ENCODE data around the gene LANCL2.
"Not testable (repeated sequence)": the region's sequence is repeated elsewhere in the genome, so short reads cannot be mapped to it uniquely, and the experiment has no call there.

Gene LANCL2

DNA sequence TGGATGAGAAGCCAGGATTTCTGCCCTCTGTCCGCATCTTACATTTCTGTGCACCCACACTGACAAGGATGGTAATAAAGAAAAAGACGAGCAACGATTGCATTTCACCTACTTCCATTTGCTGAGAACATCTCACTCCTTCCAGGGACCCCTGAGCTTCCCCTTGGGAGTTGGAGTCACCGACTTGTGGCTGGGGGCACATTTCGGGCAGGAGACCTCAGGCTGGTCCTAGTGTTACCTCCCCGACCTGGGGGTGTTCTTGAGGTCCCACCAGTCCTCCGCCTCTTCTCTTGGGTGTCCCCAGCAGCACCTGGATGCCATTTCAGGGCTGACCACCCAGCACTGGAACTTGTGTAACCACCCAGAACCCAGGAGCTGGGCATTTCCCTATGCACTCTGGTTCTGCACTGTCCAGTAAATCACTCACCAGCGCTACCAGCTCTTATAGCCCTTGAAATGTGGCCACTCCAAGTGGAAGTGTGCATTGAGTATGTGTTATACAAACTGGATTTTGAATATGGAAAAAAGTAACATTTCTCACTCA, 84.9 kb downstream of the LANCL2 start:
- in situ Hi-C loops (cut with MboI; ENCODE audit: low pct_unique_long_range_greater_than_20kb, low sequenced_read_pairs) = no loop called here
- no peak for DNase-seq

- DNase-seq = no peak
- in situ Hi-C loops (cut with MboI; ENCODE audit: low pct_unique_long_range_greater_than_20kb, low sequenced_read_pairs) = no loop called here
Observed at GRCh38 chr7:55452971-55453370, 87.8 kb downstream of the LANCL2 start.

DNA sequence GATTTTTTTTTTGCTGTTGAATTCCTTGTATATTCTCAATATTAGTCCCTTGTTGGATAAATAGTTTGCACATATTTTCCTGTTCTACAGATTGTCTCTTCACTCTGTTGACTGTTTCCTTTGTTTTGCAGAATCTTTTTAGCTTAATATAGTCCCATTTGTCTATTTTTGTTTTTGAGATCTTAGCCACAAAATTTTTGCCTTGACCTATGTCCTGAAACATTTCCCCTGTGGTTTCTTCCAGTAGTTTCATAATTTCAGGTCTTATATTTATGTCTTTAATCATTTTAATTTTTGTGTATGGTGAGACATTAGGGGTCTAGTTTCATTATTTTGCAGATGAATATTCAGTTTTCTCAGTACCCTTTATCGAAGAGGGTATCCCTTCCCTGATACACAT, 92.7 kb downstream of the LANCL2 start:
- no peak for DNase-seq
- in situ Hi-C loops (cut with MboI; ENCODE audit: low pct_unique_long_range_greater_than_20kb, low sequenced_read_pairs) = no loop called here

DNA sequence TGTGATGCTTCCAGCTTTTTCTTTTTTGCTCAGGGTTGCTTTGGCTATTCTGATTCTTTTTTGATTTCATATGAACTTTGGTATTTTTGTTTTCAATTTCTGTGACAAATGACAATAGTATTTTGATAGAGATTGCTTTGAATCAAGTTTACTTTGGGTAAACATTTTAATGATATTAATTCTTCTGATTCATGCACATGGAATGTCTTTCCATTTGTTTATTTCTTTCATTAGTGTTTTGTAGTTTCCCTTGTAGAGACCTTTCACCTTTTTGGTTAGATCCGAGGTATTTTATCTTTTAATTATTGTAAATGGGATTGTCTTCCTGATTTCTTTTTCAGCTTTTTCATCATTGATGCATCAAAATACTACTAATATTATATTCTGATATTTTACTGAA, 93.2 kb downstream of the LANCL2 start:
- no peak for DNase-seq
- in situ Hi-C loops (cut with MboI; ENCODE audit: low pct_unique_long_range_greater_than_20kb, low sequenced_read_pairs) = no loop called here

GRCh38 chr7:55463686-55464262, 98.6 kb downstream of the LANCL2 start:
- in situ Hi-C loops (cut with MboI; ENCODE audit: low pct_unique_long_range_greater_than_20kb, low sequenced_read_pairs) = no loop called here
- no peak for DNase-seq

DNA sequence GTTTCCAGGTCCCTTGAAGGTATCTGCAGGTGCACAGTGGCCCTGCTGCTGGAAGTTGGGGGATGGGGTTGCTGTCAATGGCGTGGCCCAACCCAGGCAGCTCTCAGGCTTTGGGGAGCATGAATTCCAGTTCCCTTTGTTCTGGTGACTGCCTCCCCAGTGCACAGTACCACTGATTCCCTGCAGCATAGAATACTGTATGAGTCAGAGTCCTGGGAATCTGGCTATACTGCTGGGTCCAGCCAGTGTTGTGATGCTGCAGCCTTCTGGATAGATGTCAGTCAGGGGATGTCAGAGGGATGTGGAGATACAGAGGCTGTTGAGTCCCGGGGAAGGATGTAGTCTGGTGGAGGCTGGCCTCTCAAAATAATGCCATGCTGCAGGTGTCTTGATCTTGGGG, 99.3 kb downstream of the LANCL2 start:
- DNase-seq = no peak
- in situ Hi-C loops (cut with MboI; ENCODE audit: low pct_unique_long_range_greater_than_20kb, low sequenced_read_pairs) = no loop called here

DNA sequence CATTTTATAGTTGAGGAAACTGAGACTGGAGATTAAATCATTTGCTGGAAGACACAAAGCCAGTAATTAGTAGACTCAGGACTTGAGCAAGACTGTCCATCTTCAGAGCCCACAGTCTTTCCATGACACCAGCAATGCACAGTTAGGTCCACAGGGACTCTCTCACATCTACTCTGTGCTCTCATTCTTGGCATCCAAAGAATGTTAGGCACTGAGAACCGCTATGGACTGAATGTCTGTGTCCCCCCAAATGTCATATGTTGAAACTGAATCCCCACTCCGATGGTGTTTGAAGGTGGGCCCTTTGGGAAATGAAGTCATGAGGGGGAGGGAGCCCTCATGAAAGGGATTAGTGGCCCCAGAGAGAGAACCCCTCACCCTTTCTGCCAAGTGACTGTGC, 100.6 kb downstream of the LANCL2 start:
- no peak for DNase-seq
- in situ Hi-C loops (cut with MboI; ENCODE audit: low pct_unique_long_range_greater_than_20kb, low sequenced_read_pairs) = no loop called here

- in situ Hi-C loops (cut with MboI; ENCODE audit: low pct_unique_long_range_greater_than_20kb, low sequenced_read_pairs) = no loop called here
- no peak for DNase-seq
Observed at GRCh38 chr7:55467047-55467593, 102.0 kb downstream of the LANCL2 start.

DNA sequence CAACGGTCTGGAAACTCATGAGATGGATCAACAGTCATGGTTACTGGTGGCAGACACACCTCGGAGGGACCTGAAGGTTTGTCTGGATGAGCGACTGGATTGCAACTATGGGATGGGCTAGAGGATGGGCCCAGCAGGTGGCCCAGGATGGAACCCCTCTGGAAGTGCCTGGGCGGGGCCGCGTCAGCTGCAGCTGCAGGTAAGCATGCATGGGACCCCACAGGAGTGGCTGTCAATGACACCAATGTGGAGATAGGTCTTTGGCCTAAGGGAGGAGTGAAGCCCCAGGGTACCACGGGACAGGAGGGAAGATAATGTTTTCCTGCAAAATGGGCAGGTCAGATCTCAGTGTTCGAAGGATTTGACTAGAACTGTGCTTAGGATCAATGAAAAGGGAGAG, 103.4 kb downstream of the LANCL2 start:
- DNase-seq = no peak
- in situ Hi-C loops (cut with MboI; ENCODE audit: low pct_unique_long_range_greater_than_20kb, low sequenced_read_pairs) = no loop called here

GRCh38 chr7:55469271-55469681, 104.1 kb downstream of the LANCL2 start:
- no peak for DNase-seq
- in situ Hi-C loops (cut with MboI; ENCODE audit: low pct_unique_long_range_greater_than_20kb, low sequenced_read_pairs) = no loop called here

- no peak for DNase-seq
- in situ Hi-C loops (cut with MboI; ENCODE audit: low pct_unique_long_range_greater_than_20kb, low sequenced_read_pairs) = no loop called here
Observed at GRCh38 chr7:55469721-55470120, 104.6 kb downstream of the LANCL2 start.

DNA sequence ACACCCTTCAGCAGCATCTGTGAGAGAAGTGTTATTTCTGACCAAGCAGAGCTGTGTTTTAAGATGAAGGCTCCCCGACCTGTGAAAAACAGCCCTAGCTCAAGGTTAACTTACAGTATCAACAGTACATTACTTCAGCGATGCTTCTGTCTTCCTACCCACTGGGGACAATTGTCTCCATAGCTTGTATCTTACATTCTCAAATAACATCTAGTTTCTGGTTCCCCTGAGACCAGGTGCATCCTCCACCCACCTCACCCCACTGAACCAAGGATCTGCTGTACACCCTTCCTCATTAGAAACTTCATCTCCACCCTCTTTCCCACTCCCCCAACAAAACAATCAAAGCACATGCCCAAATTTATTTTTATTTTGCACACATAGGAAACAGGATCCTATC, 105.1 kb downstream of the LANCL2 start:
- DNase-seq = no peak
- in situ Hi-C loops (cut with MboI; ENCODE audit: low pct_unique_long_range_greater_than_20kb, low sequenced_read_pairs) = no loop called here

- DNase-seq; in situ Hi-C loops (cut with MboI; ENCODE audit: low pct_unique_long_range_greater_than_20kb, low sequenced_read_pairs): not testable (repeated sequence)
Observed at GRCh38 chr7:55471594-55471993, 106.5 kb downstream of the LANCL2 start.

DNA sequence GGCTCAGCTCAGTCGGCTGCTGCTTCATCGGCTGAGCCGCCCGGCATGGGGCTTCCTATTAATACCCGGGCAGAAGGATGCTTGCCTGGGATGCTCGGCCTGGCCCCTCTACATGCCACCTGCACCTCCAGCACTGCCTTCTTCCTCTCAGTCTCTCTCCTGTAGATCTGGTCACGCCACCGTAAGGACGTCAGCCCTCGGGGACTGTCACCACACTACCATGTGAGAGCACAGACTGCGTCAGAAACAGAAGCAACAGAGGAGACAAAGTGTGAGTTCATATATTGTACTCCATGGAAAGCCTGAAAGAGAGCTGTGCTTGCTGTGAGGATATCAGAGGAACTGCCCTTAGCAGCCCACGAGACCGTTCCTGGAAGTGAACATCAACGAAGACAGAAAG, 107.3 kb downstream of the LANCL2 start:
- in situ Hi-C loops (cut with MboI; ENCODE audit: low pct_unique_long_range_greater_than_20kb, low sequenced_read_pairs); DNase-seq: not testable (repeated sequence)

GRCh38 chr7:55472928-55473725, 108.0 kb downstream of the LANCL2 start:
- no peak for DNase-seq
- in situ Hi-C loops (cut with MboI; ENCODE audit: low pct_unique_long_range_greater_than_20kb, low sequenced_read_pairs) = no loop called here

- no peak for DNase-seq
- in situ Hi-C loops (cut with MboI; ENCODE audit: low pct_unique_long_range_greater_than_20kb, low sequenced_read_pairs) = no loop called here
Observed at GRCh38 chr7:55473932-55474331, 108.8 kb downstream of the LANCL2 start.

GRCh38 chr7:55474944-55475854, 110.1 kb downstream of the LANCL2 start:
- in situ Hi-C loops (cut with MboI; ENCODE audit: low pct_unique_long_range_greater_than_20kb, low sequenced_read_pairs) = no loop called here

GRCh38 chr7:55475855-55476803, 111.0 kb downstream of the LANCL2 start:
- in situ Hi-C loops (cut with MboI; ENCODE audit: low pct_unique_long_range_greater_than_20kb, low sequenced_read_pairs) = no loop called here
- DNase-seq = no peak

More at GRCh38 chr7:55474944-55475854, 110.1 kb downstream of the LANCL2 start:
- DNase-seq = no peak

All from KBM-7 (cell line).